B cell (primary cell): ENCODE data around the gene TFF2. TPM values are rescaled to one million over a fixed set of nuclear protein-coding genes. Genes with fewer than 3 reads are reported as not detected.

Source experiments
- ATAC-seq: fragments of 200-7000 bp; cut with Tn5 transposase; one replicate; pipeline ENCODE4 v1.10.0; 2021; ENCODE audit warnings: low read depth, mild to moderate bottlenecking, moderate number of reproducible peaks, moderate library complexity
- CTCF ChIA-PET: fragments of 350-600 bp; sonication (Branson Sonifier 250); formaldehyde crosslinking; loops from one replicate; lab custom pipeline; 2021; ENCODE audit warnings: antibody characterized with exemption, inconsistent platforms; lab: Charles Lee
- POLR2A ChIA-PET: fragments of 350-600 bp; sonication (Branson Sonifier 250); formaldehyde crosslinking; loops from one replicate; lab custom pipeline; 2021; ENCODE audit warnings: antibody characterized with exemption; lab: Charles Lee
- DNase-seq: peaks from one replicate; pipeline ENCODE4 v3.0.0; 2013
- H2AFZ ChIP-seq: 2 replicates; pipeline ENCODE4 v1.6.1; 2012; ENCODE audit warnings: mild to moderate bottlenecking, low read depth, low read length; ENCODE audit not compliant: insufficient read depth, poor library complexity, severe bottlenecking
- H3K27ac ChIP-seq, 2 donors: 1 replicate in 1 of 2; 2 replicates in 1 of 2; pipeline ENCODE4 v1.5.1; 2012 to 2013; ENCODE audit warnings: low read length in 2 of 2, mild to moderate bottlenecking in 2 of 2, moderate library complexity in 1 of 2
- H3K27me3 ChIP-seq, 4 experiments: fragments of 200-600 bp in 1 of 4; sonication (generic) in 1 of 4; replicated peaks in 1 of 4; 1 replicate in 2 of 4; 2 replicates in 2 of 4; pipeline versions ENCODE4 v1.6.1 to v1.7.0; 2013 to 2016; ENCODE audit warnings: low read length in 3 of 4, mild to moderate bottlenecking in 2 of 4, mixed read lengths in 1 of 4, moderate library complexity in 1 of 4; ENCODE audit not compliant: insufficient read depth in 4 of 4, control insufficient read depth in 3 of 4; ENCODE audit errors: control extremely low read depth in 1 of 4
- H3K36me3 ChIP-seq, 2 experiments: replicated peaks in 1 of 2; 1 replicate in 1 of 2; 2 replicates in 1 of 2; pipeline versions ENCODE4 v1.6.1 to v1.7.1; 2013; ENCODE audit warnings: low read length in 1 of 2; ENCODE audit not compliant: insufficient read depth in 2 of 2, control insufficient read depth in 1 of 2; ENCODE audit errors: control extremely low read depth in 1 of 2, extremely low read depth in 1 of 2
- H3K4me1 ChIP-seq, 2 donors: fragments of 200-600 bp in 1 of 2; sonication (generic) in 1 of 2; 1 replicate in 1 of 2; 2 replicates in 1 of 2; pipeline versions ENCODE4 v1.5.1 to v1.6.1; 2013 to 2017; ENCODE audit warnings: low read length in 2 of 2; ENCODE audit not compliant: control insufficient read depth in 2 of 2, insufficient read depth in 2 of 2
- H3K4me2 ChIP-seq: replicated peaks from 2 replicates; pipeline ENCODE3; 2012; ENCODE audit warnings: mild to moderate bottlenecking, low read depth, low read length; ENCODE audit not compliant: poor library complexity, severe bottlenecking
- H3K4me3 ChIP-seq, 5 experiments: fragments of 200-600 bp in 1 of 5; sonication (generic) in 1 of 5; 1 replicate in 3 of 5; 2 replicates in 2 of 5; pipeline versions ENCODE4 v1.5.1 to v1.7.0; 2011 to 2016; ENCODE audit warnings: low read length in 4 of 5, mild to moderate bottlenecking in 4 of 5, low read depth in 2 of 5, control low read depth in 1 of 5, moderate library complexity in 1 of 5; ENCODE audit not compliant: insufficient read depth in 1 of 5; ENCODE audit errors: control extremely low read depth in 1 of 5, extremely low read depth in 1 of 5
- H3K79me2 ChIP-seq: fragments of 200-600 bp; sonication (generic); one replicate; pipeline ENCODE4 v1.6.0; 2016; ENCODE audit warnings: low read length; ENCODE audit not compliant: control insufficient read depth, insufficient read depth
- H3K9ac ChIP-seq: fragments of 200-600 bp; sonication (generic); 2 replicates; pipeline ENCODE4 v1.6.1; 2017; ENCODE audit warnings: mild to moderate bottlenecking, low read length, moderate library complexity
- H3K9me3 ChIP-seq, 3 donors: one replicate each; pipeline versions ENCODE4 v1.6.1 to v1.7.1; 2013; ENCODE audit warnings: low read length in 2 of 3; ENCODE audit not compliant: control insufficient read depth in 2 of 3, insufficient read depth in 1 of 3; ENCODE audit errors: control extremely low read depth in 1 of 3
- H4K20me1 ChIP-seq: 2 replicates; pipeline ENCODE4 v1.6.0; 2012; ENCODE audit warnings: mild to moderate bottlenecking, low read length; ENCODE audit not compliant: insufficient read depth, control insufficient read depth, poor library complexity, severe bottlenecking
- H3K27ac Mint-ChIP-seq: one replicate; pipeline ENCODE4 v1.8.0; 2021; ENCODE audit warnings: mixed read lengths
- H3K27me3 Mint-ChIP-seq: one replicate; pipeline ENCODE4 v1.8.0; 2021; ENCODE audit warnings: mixed read lengths
- H3K4me1 Mint-ChIP-seq: one replicate; pipeline ENCODE4 v1.8.0; 2021; ENCODE audit warnings: mixed read lengths
- H3K4me3 Mint-ChIP-seq: one replicate; pipeline ENCODE4 v1.8.0; 2021; ENCODE audit warnings: mixed read lengths
- H3K9me3 Mint-ChIP-seq: one replicate; pipeline ENCODE4 v1.8.0; 2022; ENCODE audit warnings: mixed read lengths; ENCODE audit not compliant: insufficient read depth
- EZH2 ChIP-seq: IDR thresholded peaks from 2 replicates; pipeline ENCODE4 v1.6.1; 2012; ENCODE audit warnings: borderline replicate concordance, low read depth, mild to moderate bottlenecking, moderate library complexity, low read length; ENCODE audit not compliant: insufficient read depth, poor library complexity, severe bottlenecking
- WGBS: methylation state at CpG from one replicate; pipeline ENCODE4 v1.1.5; 2013; ENCODE audit warnings: missing lambda C conversion rate; ENCODE audit not compliant: insufficient coverage; 5-methylcytosine and 5-hydroxymethylcytosine counted together
- intact Hi-C: fragments of 100-400 bp; cut with micrococcal nuclease; formaldehyde crosslinking; loops from one replicate; pipeline ENCODE4 v1.10.0; 2022
- polyA plus RNA-seq: library from polyadenylated mRNA; depleted of rRNA; stranded (reverse); fragments of >200 nt; gene quantifications from 2 replicates; pipeline ENCODE4 v1.2.3, GENCODE V29; 2012
- total RNA-seq, 2 donors: library from RNA; stranded (reverse); fragments of 120-200 nt in 1 of 2; gene quantifications; 1 replicate in 1 of 2; 2 replicates in 1 of 2; pipeline versions ENCODE4 v1.2.3 to v1.2.4, GENCODE V29; 2013 to 2022
- TF ChIP-seq, protein P1 (sequence below): fragments of 200-600 bp; IDR thresholded peaks from one replicate; pipeline ENCODE4 v1.8.0; 2022; ENCODE audit warnings: antibody characterized with exemption, mild to moderate bottlenecking

The TFF2 gene
- total and polyA plus RNA-seq, 2 donors (not counting 1 experiment from before 2014, with no cell fraction given): not detected

DNA sequence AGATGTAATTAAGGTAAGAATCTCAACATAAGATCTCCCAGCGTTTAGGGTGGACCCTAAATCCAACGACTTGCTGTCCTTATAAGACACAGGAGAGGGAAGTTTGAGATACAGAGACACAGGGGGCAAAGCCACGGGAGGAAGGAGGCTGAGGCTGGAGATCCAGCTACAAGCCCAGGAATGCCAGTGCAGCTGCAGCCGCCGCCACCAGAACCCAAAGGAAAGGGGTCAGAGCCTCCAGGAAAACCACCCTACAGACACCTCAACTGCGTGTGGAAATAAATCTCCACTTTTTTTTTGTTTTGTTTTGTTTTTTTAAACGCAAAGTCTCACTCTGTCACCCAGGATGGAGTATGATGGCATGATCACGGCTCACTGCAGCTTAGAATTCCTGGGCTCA is 27.6 kb upstream of the TFF2 start:
- intact Hi-C loops: no loop called here
- peaks cover 9 to 12% of the 10 kb centered on the region in 2 donors for H3K4me1 ChIP-seq
- POLR2A ChIA-PET: no interaction called here
- DNase-seq (no peak), ATAC-seq (no peak)
- H3K36me3 ChIP-seq: no peaks in the 10 kb centered on the region
- Mint-ChIP-seq H3K27ac (no peak overlapping the region), H3K9me3 (peaks cover 11% of the 10 kb centered on the region), H3K4me1 (peaks cover 10% of the 10 kb centered on the region), H3K27me3 (peaks cover 3% of the 10 kb centered on the region), H3K4me3 (no peak overlapping the region)
- 81% methylated on average over 6 of the region's 8 CpGs for WGBS
- H3K9ac ChIP-seq: no peak overlapping the region
- H3K4me2 ChIP-seq: no peak overlapping the region
- H3K9me3 ChIP-seq: peaks cover 2 to 32% (median 19%) of the 10 kb centered on the region in 3 donors
- H3K79me2 ChIP-seq: no peaks in the 10 kb centered on the region
- CTCF ChIA-PET: interaction anchor here (0.9 kb wide), 1 partner anchor 15 kb away, joined by 3 read pairs; no protein-coding TSS in a partner anchor
- H3K27ac ChIP-seq: no peak overlapping the region
- H3K4me3 ChIP-seq: no peak overlapping the region
- TF ChIP-seq, protein P1, sequence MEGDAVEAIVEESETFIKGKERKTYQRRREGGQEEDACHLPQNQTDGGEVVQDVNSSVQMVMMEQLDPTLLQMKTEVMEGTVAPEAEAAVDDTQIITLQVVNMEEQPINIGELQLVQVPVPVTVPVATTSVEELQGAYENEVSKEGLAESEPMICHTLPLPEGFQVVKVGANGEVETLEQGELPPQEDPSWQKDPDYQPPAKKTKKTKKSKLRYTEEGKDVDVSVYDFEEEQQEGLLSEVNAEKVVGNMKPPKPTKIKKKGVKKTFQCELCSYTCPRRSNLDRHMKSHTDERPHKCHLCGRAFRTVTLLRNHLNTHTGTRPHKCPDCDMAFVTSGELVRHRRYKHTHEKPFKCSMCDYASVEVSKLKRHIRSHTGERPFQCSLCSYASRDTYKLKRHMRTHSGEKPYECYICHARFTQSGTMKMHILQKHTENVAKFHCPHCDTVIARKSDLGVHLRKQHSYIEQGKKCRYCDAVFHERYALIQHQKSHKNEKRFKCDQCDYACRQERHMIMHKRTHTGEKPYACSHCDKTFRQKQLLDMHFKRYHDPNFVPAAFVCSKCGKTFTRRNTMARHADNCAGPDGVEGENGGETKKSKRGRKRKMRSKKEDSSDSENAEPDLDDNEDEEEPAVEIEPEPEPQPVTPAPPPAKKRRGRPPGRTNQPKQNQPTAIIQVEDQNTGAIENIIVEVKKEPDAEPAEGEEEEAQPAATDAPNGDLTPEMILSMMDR: no peak
- no peak for TF ChIP-seq EZH2
- no peaks in the 10 kb centered on the region for H4K20me1 ChIP-seq
- no peak overlapping the region for H2AFZ ChIP-seq
- H3K27me3 ChIP-seq: peaks cover 0 to 13% (median 0%) of the 10 kb centered on the region in 4 experiments

DNA sequence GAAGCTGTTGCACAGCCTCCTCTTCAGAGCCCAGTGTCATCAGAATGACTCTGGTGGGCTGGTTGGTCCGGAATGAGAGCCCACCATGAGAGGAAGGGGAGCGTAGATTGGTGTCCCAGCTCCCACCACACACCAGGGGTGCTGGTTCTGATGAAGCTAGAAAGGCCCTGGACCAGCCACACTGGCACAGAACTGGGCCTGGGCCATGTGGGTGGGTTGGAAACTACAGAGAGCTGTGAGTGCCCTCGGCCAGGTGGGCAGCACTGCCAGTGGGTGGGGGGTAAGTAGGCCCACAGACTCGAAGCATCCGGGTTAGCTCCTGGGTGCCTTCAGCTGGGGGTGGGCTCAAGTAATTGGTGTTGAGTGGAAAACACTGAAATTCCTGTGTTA is 27.2 kb upstream of the TFF2 start:
- Mint-ChIP-seq H3K4me1 (peaks cover 10% of the 10 kb centered on the region), H3K27ac (no peak overlapping the region), H3K4me3 (no peak overlapping the region), H3K9me3 (peaks cover 11% of the 10 kb centered on the region), H3K27me3 (peaks cover 3% of the 10 kb centered on the region)
- no peak for DNase-seq
- Histone ChIP-seq H2AFZ (no peak overlapping the region), H3K79me2 (no peaks in the 10 kb centered on the region), H4K20me1 (no peaks in the 10 kb centered on the region), H3K9ac (no peak overlapping the region), H3K36me3 (no peaks in the 10 kb centered on the region), H3K4me2 (no peak overlapping the region), H3K4me3 (no peak overlapping the region), H3K9me3 (peaks cover 2 to 28% (median 19%) of the 10 kb centered on the region in 3 donors), H3K27ac (no peak overlapping the region), H3K4me1 (peaks cover 9 to 12% of the 10 kb centered on the region in 2 donors), H3K27me3 (peaks cover 0 to 14% (median 0%) of the 10 kb centered on the region in 4 experiments)
- no peak for ATAC-seq
- TF ChIP-seq, protein P1: no peak
- TF ChIP-seq EZH2: no peak
- ChIA-PET POLR2A (no interaction called here), CTCF (interaction anchor here (0.9 kb wide), 1 partner anchor 15 kb away, joined by 3 read pairs; no protein-coding TSS in a partner anchor)
- 84% methylated on average over 2 of the region's 5 CpGs for WGBS
- intact Hi-C loops: no loop called here
